NCI-H2227 (cell line): ENCODE results near the gene CNTRL.

ENCODE experiments used
- DNase-seq: peaks from one replicate; lab custom pipeline; 2025; ENCODE audit not compliant: unreplicated experiment; lab: John Stamatoyannopoulos, UW

Gene CNTRL

GRCh38 chr9:121199921-121200320 lies 125.2 kb downstream of the CNTRL start:
- no peak for DNase-seq

GRCh38 chr9:121200356-121200755 lies 125.6 kb downstream of the CNTRL start:
- no peak for DNase-seq

- DNase-seq: peak; percentile 52
These were observed 126.4 kb downstream of the CNTRL start for GRCh38 chr9:121201045-121201737.

GRCh38 chr9:121201738-121202533 lies 127.2 kb downstream of the CNTRL start, which contains the start of gene RAB14:
Gene RAB14, minus strand, starts transcription at chr9:121201869. Its CDS starts 8,457 bp downstream, at chr9:121193412.
- peak; percentile 98 for DNase-seq

- DNase-seq: no peak
These were observed 129.4 kb downstream of the CNTRL start for GRCh38 chr9:121204121-121204520.

- DNase-seq: no peak
These were observed 129.9 kb downstream of the CNTRL start for GRCh38 chr9:121204611-121205010.

- DNase-seq: no peak
These were observed 132.0 kb downstream of the CNTRL start for GRCh38 chr9:121206516-121207370.

- DNase-seq: no peak
These were observed 132.7 kb downstream of the CNTRL start for GRCh38 chr9:121207371-121207940.

- no peak for DNase-seq
These were observed 135.8 kb downstream of the CNTRL start for GRCh38 chr9:121210536-121210935.

GRCh38 chr9:121213136-121213806 lies 138.5 kb downstream of the CNTRL start:
- DNase-seq: peak; percentile 82

- no peak for DNase-seq
These were observed 139.2 kb downstream of the CNTRL start for GRCh38 chr9:121214005-121214404.

GRCh38 chr9:121216271-121216805 lies 141.6 kb downstream of the CNTRL start:
- DNase-seq: no peak

GRCh38 chr9:121217609-121218292 lies 143.0 kb downstream of the CNTRL start:
- no peak for DNase-seq

GRCh38 chr9:121218357-121219027 lies 143.7 kb downstream of the CNTRL start:
- no peak for DNase-seq

GRCh38 chr9:121219530-121219929 lies 144.8 kb downstream of the CNTRL start:
- DNase-seq: no peak

- DNase-seq: no peak
These were observed 146.4 kb downstream of the CNTRL start for GRCh38 chr9:121220996-121221663.

GRCh38 chr9:121221664-121222055 lies 146.9 kb downstream of the CNTRL start:
- no peak for DNase-seq

- peak; percentile 55 for DNase-seq
These were observed 147.9 kb downstream of the CNTRL start for GRCh38 chr9:121222524-121223171.
